CD4-positive, alpha-beta T cell treated with Interleukin-1 beta for 1 hour (primary cell): ENCODE results near the gene GPATCH8.

Experiments used
- DNase-seq, 2 donors: peaks; one replicate each; pipeline ENCODE4 v3.0.0-alpha.2; 2020 to 2022

GPATCH8 gene

GRCh38 chr17:44451016-44451627 lies 52.1 kb downstream of the GPATCH8 start:
- DNase-seq = no peak

- DNase-seq = no peak
Observed at GRCh38 chr17:44448412-44448811, 54.8 kb downstream of the GPATCH8 start.

- no peak for DNase-seq
Observed at GRCh38 chr17:44444735-44445105, 58.5 kb downstream of the GPATCH8 start.

- DNase-seq = no peak
Observed at GRCh38 chr17:44442806-44443205, 60.4 kb downstream of the GPATCH8 start.

- DNase-seq = no peak
Observed at GRCh38 chr17:44439168-44439567, 64.0 kb downstream of the GPATCH8 start.

GRCh38 chr17:44438636-44439035 lies 64.6 kb downstream of the GPATCH8 start:
- DNase-seq = peak; percentile 11 to 29

- DNase-seq = no peak
Observed at GRCh38 chr17:44436336-44436735, 66.9 kb downstream of the GPATCH8 start.

GRCh38 chr17:44432254-44433157 lies 70.7 kb downstream of the GPATCH8 start:
- DNase-seq = no peak

GRCh38 chr17:44424828-44425461 lies 78.3 kb downstream of the GPATCH8 start:
- no peak for DNase-seq

- no peak for DNase-seq
Observed at GRCh38 chr17:44417553-44417952, 85.7 kb downstream of the GPATCH8 start.

- DNase-seq = no peak
Observed at GRCh38 chr17:44416558-44417289, 86.5 kb downstream of the GPATCH8 start.

GRCh38 chr17:44414394-44415155 lies 88.6 kb downstream of the GPATCH8 start:
- no peak for DNase-seq

- no peak for DNase-seq
Observed at GRCh38 chr17:44409309-44410028, 93.7 kb downstream of the GPATCH8 start.

GRCh38 chr17:44408786-44409185 lies 94.4 kb downstream of the GPATCH8 start:
- no peak for DNase-seq

GRCh38 chr17:44402564-44403172 lies 100.5 kb downstream of the GPATCH8 start:
- no peak for DNase-seq

GRCh38 chr17:44400226-44400847 lies 102.9 kb downstream of the GPATCH8 start:
- DNase-seq = no peak

- DNase-seq = no peak
Observed at GRCh38 chr17:44398692-44399691, 104.2 kb downstream of the GPATCH8 start.

GRCh38 chr17:44397479-44398440 lies 105.4 kb downstream of the GPATCH8 start:
- no peak for DNase-seq
